Activated T-cell treated with anti-CD3 and anti-CD28 coated beads, Interleukin-2, amount 50 U/mL, for 24 hours (primary cell): ENCODE measurements around the gene MKLN1.
A peak's percentile ranks its signal among the peaks of the same experiment; 100 is the strongest.

ENCODE experiments used
- DNase-seq: peaks from one replicate; pipeline ENCODE4 v3.0.0-alpha.2; 2020
- H3K27ac Mint-ChIP-seq: 2 replicates; pipeline ENCODE4 v1.8.0; 2020; ENCODE audit warnings: mild to moderate bottlenecking, mixed read lengths
- H3K27me3 Mint-ChIP-seq: 2 replicates; pipeline ENCODE4 v1.8.0; 2020; ENCODE audit warnings: mixed read lengths
- H3K36me3 Mint-ChIP-seq: 2 replicates; pipeline ENCODE4 v1.8.0; 2020; ENCODE audit warnings: low read depth, mixed read lengths
- H3K4me1 Mint-ChIP-seq: 2 replicates; pipeline ENCODE4 v1.8.0; 2020; ENCODE audit warnings: low read depth, mixed read lengths
- H3K4me3 Mint-ChIP-seq: 2 replicates; pipeline ENCODE4 v1.8.0; 2020; ENCODE audit warnings: mild to moderate bottlenecking, moderate library complexity, mixed read lengths
- H3K9me3 Mint-ChIP-seq: 2 replicates; pipeline ENCODE4 v1.8.0; 2020; ENCODE audit warnings: mixed read lengths

Gene MKLN1

GRCh38 chr7:131466735-131467365 is 139.2 kb downstream of the MKLN1 start:
- Mint-ChIP-seq H3K4me1 (no peaks in the 10 kb centered on the region), H3K36me3 (peaks cover 90% of the 10 kb centered on the region), H3K4me3 (no peak overlapping the region), H3K9me3 (no peaks in the 10 kb centered on the region), H3K27me3 (no peaks in the 10 kb centered on the region), H3K27ac (no peak overlapping the region)
- no peak for DNase-seq

GRCh38 chr7:131467788-131468187 is 140.1 kb downstream of the MKLN1 start:
- Mint-ChIP-seq H3K9me3 (no peaks in the 10 kb centered on the region), H3K4me1 (no peaks in the 10 kb centered on the region), H3K4me3 (no peak overlapping the region), H3K36me3 (peaks cover 88% of the 10 kb centered on the region), H3K27me3 (no peaks in the 10 kb centered on the region), H3K27ac (no peak overlapping the region)
- no peak for DNase-seq

GRCh38 chr7:131471250-131472004 is 143.8 kb downstream of the MKLN1 start:
- no peak overlapping the region for H3K27ac Mint-ChIP-seq
- H3K36me3 Mint-ChIP-seq: peaks cover 88% of the 10 kb centered on the region
- no peak for DNase-seq
- no peaks in the 10 kb centered on the region for H3K4me1 Mint-ChIP-seq
- no peaks in the 10 kb centered on the region for H3K27me3 Mint-ChIP-seq
- H3K4me3 Mint-ChIP-seq: no peak overlapping the region
- H3K9me3 Mint-ChIP-seq: no peaks in the 10 kb centered on the region

GRCh38 chr7:131476740-131477139 is 149.1 kb downstream of the MKLN1 start:
- no peak for DNase-seq
- no peaks in the 10 kb centered on the region for H3K4me1 Mint-ChIP-seq
- H3K27ac Mint-ChIP-seq: no peak overlapping the region
- no peak overlapping the region for H3K4me3 Mint-ChIP-seq
- H3K36me3 Mint-ChIP-seq: peaks cover 64% of the 10 kb centered on the region
- H3K9me3 Mint-ChIP-seq: no peaks in the 10 kb centered on the region
- H3K27me3 Mint-ChIP-seq: no peaks in the 10 kb centered on the region

GRCh38 chr7:131480384-131481315 is 153.0 kb downstream of the MKLN1 start:
- H3K4me1 Mint-ChIP-seq: no peaks in the 10 kb centered on the region
- H3K27me3 Mint-ChIP-seq: no peaks in the 10 kb centered on the region
- no peak overlapping the region for H3K4me3 Mint-ChIP-seq
- no peaks in the 10 kb centered on the region for H3K9me3 Mint-ChIP-seq
- DNase-seq: no peak
- no peak overlapping the region for H3K27ac Mint-ChIP-seq
- H3K36me3 Mint-ChIP-seq: peaks cover 50% of the 10 kb centered on the region

- DNase-seq: no peak
- no peaks in the 10 kb centered on the region for H3K27me3 Mint-ChIP-seq
- H3K27ac Mint-ChIP-seq: no peak overlapping the region
- no peak overlapping the region for H3K4me3 Mint-ChIP-seq
- no peaks in the 10 kb centered on the region for H3K9me3 Mint-ChIP-seq
- H3K4me1 Mint-ChIP-seq: no peaks in the 10 kb centered on the region
- peaks cover 54% of the 10 kb centered on the region for H3K36me3 Mint-ChIP-seq
Measured at GRCh38 chr7:131482800-131483199, 155.1 kb downstream of the MKLN1 start.

GRCh38 chr7:131483586-131483985 is 155.9 kb downstream of the MKLN1 start:
- peaks cover 53% of the 10 kb centered on the region for H3K36me3 Mint-ChIP-seq
- H3K27ac Mint-ChIP-seq: no peak overlapping the region
- no peaks in the 10 kb centered on the region for H3K4me1 Mint-ChIP-seq
- H3K4me3 Mint-ChIP-seq: no peak overlapping the region
- no peaks in the 10 kb centered on the region for H3K9me3 Mint-ChIP-seq
- H3K27me3 Mint-ChIP-seq: no peaks in the 10 kb centered on the region
- no peak for DNase-seq

- Mint-ChIP-seq H3K36me3 (peaks cover 45% of the 10 kb centered on the region), H3K4me3 (no peak overlapping the region), H3K27ac (peak overlapping the region; percentile 27), H3K27me3 (no peaks in the 10 kb centered on the region), H3K4me1 (no peaks in the 10 kb centered on the region), H3K9me3 (no peaks in the 10 kb centered on the region)
- DNase-seq: no peak
Measured at GRCh38 chr7:131486346-131486745, 158.7 kb downstream of the MKLN1 start.

GRCh38 chr7:131487217-131487616 is 159.5 kb downstream of the MKLN1 start:
- Mint-ChIP-seq H3K4me1 (no peaks in the 10 kb centered on the region), H3K4me3 (no peak overlapping the region), H3K9me3 (no peaks in the 10 kb centered on the region), H3K36me3 (peaks cover 40% of the 10 kb centered on the region), H3K27me3 (no peaks in the 10 kb centered on the region), H3K27ac (peak overlapping the region; percentile 63)
- DNase-seq: no peak

GRCh38 chr7:131488361-131488760 is 160.7 kb downstream of the MKLN1 start:
- no peak for DNase-seq
- Mint-ChIP-seq H3K27me3 (no peaks in the 10 kb centered on the region), H3K4me1 (no peaks in the 10 kb centered on the region), H3K9me3 (no peaks in the 10 kb centered on the region), H3K36me3 (peaks cover 41% of the 10 kb centered on the region), H3K4me3 (no peak overlapping the region), H3K27ac (no peak overlapping the region)

- peaks cover 34% of the 10 kb centered on the region for H3K36me3 Mint-ChIP-seq
- no peak overlapping the region for H3K27ac Mint-ChIP-seq
- H3K9me3 Mint-ChIP-seq: no peaks in the 10 kb centered on the region
Measured at GRCh38 chr7:131489196-131489595, 161.5 kb downstream of the MKLN1 start.

GRCh38 chr7:131489881-131490280 is 162.2 kb downstream of the MKLN1 start:
- H3K36me3 Mint-ChIP-seq: peaks cover 35% of the 10 kb centered on the region

More at GRCh38 chr7:131489196-131489595, 161.5 kb downstream of the MKLN1 start:
- DNase-seq: no peak
- H3K4me1 Mint-ChIP-seq: no peaks in the 10 kb centered on the region
- H3K27me3 Mint-ChIP-seq: no peaks in the 10 kb centered on the region
- no peak overlapping the region for H3K4me3 Mint-ChIP-seq

GRCh38 chr7:131493081-131493480 is 165.4 kb downstream of the MKLN1 start:
- Mint-ChIP-seq H3K9me3 (no peaks in the 10 kb centered on the region), H3K36me3 (peaks cover 47% of the 10 kb centered on the region), H3K27me3 (no peaks in the 10 kb centered on the region), H3K4me1 (no peaks in the 10 kb centered on the region), H3K27ac (no peak overlapping the region), H3K4me3 (no peak overlapping the region)
- no peak for DNase-seq

More at GRCh38 chr7:131489881-131490280, 162.2 kb downstream of the MKLN1 start:
- Mint-ChIP-seq H3K9me3 (no peaks in the 10 kb centered on the region), H3K27me3 (no peaks in the 10 kb centered on the region), H3K27ac (no peak overlapping the region), H3K4me1 (no peaks in the 10 kb centered on the region), H3K4me3 (no peak overlapping the region)
- DNase-seq: no peak

- Mint-ChIP-seq H3K27ac (no peak overlapping the region), H3K36me3 (peaks cover 47% of the 10 kb centered on the region), H3K4me1 (no peaks in the 10 kb centered on the region), H3K9me3 (no peaks in the 10 kb centered on the region), H3K4me3 (no peak overlapping the region), H3K27me3 (no peaks in the 10 kb centered on the region)
- no peak for DNase-seq
Measured at GRCh38 chr7:131493581-131493980, 165.9 kb downstream of the MKLN1 start.
